CD4-positive, alpha-beta T cell treated with Interferon gamma for 1 hour (primary cell): Measurements from ENCODE around the gene JPT1.

ENCODE experiments used
- DNase-seq: peaks from one replicate; pipeline ENCODE4 v3.0.0-alpha.2; 2020

The JPT1 gene

DNA sequence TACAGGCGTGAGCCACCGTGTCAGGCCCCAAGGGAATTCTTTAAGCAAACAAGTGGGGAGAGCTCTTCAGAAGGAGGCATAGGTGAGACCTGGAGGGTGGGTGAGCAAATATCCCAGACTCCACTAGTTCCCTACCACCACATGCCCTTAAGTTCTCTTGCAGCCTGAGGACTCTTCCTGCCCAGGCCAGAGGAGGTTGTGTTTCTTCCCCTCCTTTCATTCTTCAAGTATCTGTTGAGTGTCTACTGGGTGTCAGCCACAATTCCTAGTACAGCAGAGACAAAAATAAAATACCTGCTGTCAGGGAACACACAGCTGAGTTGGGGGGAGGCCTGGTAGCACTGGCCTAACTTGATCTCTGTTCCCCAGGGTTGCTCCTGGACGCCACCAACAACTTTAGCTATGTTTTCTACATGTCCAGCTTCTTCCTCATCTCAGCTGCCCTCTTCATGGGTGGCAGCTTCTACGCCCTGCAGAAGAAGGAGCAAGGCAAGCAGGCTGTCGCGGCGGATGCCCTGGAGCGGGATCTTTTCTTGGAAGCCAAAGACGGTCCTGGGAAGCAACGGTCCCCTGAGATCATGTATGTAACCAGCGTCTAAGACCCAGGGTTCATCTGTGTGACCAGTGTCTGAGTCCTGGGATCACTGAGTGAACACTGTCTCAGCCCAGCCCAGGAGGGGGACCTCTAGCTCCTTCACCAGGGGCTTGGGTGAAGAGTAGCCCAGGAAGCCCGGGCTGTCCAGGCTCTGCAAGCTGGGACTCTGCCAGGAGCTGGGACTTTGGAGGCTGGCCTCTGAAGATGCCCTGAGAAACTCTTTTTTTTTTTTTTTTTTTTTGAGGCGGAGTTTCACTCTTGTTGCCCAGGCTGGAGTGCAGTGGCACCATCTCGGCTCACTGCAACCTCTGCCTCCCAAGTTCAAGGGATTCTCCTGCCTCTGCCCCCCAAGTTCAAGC, 50.4 kb downstream of the JPT1 start:
- DNase-seq: no peak

DNA sequence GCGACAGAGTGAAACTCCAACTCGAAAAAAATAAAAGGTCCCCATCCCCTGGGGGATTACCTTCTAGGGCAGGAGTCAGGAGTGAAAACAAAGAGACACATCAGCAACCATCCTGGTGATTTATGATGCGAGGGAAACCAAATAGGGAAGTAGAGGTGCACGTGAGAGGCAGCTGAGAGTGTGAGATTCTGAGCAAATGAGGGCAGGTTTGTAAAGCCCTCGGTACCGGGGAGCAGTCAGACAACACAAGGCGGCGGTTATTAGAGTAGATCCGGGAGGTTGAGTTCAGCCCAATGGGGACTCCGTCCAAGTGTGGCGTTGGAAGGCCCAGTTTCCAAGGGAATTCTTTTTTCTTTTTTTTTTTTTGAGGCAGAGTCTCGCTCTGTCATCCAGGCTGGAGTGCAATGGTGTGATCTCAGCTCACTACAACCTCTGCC, 51.9 kb downstream of the JPT1 start:
- DNase-seq: peak; percentile 35

DNA sequence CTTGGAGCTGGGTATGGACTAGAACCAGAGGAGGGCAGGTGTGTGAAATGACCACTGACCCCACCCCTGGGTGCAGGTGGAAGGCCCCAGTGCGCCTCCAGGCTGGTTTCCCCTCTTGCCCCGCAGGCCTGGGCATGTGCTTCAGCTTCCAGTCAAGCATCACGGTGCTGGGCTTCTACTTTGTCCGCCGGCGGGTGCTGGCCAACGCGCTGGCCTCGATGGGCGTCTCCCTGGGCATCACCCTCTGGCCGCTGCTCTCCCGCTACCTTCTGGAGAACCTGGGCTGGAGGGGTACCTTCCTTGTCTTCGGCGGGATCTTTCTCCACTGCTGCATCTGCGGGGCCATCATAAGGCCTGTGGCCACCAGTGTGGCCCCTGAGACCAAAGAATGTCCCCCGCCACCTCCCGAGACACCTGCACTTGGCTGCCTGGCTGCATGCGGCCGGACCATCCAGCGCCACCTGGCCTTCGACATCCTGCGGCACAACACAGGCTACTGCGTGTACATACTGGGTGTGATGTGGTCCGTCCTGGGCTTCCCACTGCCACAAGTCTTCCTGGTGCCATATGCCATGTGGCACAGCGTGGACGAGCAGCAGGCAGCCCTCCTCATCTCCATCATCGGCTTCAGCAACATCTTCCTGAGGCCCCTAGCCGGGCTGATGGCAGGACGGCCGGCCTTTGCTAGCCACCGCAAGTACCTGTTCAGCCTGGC, 54.3 kb downstream of the JPT1 start:
- DNase-seq: no peak

DNA sequence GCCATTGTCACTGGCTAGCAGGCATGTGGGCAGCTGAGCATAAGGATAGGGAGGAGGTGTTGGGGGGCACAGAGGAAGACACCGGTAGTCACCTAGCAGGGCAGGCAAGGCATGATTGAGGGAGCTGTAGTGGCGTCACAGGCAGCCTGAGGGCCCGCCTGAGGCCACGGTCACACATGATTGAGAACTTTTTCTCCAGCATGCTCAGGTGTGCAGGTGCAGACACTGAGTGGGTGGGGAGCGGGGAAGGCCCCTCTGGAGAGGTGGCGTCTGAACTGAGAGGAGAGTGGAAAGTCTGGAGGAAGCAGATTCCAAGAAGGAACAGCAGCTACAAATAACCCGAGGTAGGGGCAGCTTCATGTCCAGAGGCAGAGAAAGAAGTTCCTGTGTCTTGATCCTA, 55.5 kb downstream of the JPT1 start:
- DNase-seq: no peak

DNA sequence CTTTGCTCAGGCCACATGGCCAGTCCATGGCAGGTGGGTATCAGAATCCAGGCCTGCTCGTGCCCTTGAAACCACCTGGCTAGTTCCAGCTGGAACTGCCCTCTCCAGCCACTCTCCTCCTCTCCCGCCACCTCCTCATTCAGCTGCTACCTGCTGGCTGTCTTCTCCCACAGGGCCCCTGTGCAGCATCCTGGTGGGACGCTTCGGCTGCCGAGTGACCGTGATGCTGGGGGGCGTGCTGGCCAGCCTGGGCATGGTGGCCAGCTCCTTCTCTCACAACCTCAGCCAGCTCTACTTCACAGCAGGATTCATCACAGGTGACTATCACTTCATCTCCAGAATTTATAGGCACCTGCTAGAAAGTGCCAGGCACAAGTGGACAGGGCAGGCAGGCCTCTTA, 56.4 kb downstream of the JPT1 start:
- DNase-seq: no peak

DNA sequence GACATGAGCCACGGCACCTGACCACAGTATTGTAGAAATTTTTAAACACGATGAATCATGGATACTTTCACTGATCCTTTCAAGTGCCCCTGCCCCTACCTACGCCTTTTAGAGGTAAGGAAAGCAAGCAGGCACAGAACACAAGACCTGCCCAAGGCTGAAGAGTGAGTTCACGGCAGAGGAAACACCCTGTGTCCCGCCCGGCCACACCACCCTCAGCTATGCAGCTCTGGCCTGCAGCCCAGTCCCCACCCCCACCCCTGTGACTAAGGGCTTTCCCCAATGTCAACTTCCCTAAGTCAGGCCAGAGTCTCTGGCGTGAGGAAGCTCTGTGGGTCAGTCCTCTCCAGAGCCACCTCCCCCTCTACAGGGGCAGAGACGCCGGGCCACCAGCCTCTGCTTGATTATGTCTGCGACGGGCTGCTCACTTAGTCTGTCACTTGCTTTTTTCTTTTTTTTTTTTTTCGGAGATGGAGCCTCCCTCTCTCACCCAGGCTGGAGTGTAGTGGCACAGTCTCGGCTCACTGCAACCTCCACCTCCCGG, 58.2 kb downstream of the JPT1 start:
- DNase-seq: peak; percentile 59

DNA sequence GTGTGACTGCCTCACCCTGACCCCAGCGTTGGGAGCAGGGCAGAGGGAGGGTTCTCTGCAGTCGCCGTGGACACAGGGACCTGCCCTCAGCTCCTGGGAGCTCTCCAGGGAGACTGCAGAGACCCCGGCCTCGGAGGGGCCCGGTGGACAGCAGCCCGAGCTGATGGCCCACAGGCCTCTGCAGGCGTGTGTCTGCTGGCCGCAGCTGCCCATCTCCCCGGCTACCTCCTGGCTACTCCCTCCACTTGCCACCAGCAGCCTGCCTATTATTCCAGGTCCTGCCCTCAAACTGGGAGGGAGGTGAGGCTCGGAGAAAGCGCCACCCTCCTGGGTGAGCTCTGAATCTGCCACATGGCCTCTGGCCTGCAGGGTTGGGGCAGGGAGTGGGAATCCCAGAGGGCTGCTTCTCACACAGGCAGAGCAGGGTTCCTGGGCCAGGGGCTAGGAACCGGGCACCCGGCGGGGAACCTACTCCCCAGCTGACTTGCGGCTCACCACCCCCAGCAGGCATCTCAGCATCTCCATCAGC, 59.4 kb downstream of the JPT1 start:
- no peak for DNase-seq

DNA sequence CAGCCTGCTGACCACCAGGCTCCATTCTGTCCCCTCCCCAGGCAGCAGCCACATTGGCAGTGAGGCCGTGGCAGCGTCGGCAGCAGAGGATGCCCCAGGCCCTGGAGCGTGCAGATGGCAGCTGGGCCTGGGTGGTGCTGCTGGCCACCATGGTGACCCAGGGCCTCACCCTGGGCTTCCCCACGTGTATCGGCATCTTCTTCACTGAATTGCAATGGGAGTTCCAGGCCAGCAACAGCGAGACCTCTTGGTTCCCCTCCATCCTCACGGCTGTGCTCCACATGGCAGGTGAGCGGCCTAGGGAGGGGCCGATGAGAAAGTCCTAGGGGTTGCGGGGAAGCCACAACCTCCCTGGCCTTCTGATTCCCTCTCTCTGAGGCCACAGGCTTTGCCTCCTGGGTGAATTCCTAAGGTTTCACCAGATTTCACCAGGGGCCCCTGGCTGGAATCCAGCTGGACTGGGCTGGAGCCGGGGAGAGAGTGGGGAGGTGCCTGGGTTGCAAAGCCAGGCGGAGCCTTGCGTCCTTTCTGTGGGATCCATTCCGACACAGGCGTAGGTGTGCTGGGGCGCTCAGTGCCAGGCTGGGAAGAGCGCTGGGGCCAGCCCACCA, 60.7 kb downstream of the JPT1 start:
- DNase-seq: no peak

DNA sequence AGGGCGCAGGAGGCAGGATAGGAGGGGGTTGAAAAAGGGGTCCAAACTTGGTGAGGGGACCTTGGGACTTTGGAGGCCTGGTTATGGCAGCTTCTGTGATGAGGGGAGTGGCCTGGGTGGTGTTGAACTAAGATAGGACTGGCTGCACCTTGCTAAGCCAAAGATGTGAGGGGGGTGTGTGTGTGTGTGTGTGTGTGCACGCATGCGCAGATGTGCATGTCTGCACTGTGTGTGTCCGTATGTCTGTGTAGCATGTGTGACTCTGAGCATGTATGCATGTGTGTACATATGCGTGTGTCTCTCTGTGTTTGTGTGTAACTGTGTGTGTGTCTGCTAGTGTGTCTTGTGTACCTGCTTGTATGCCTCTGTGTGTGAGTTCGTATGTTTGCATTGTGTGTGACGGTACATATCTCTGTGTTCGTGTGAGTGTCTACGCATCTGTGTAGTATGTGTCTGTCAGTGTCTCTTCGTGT, 62.4 kb downstream of the JPT1 start:
- no peak for DNase-seq

DNA sequence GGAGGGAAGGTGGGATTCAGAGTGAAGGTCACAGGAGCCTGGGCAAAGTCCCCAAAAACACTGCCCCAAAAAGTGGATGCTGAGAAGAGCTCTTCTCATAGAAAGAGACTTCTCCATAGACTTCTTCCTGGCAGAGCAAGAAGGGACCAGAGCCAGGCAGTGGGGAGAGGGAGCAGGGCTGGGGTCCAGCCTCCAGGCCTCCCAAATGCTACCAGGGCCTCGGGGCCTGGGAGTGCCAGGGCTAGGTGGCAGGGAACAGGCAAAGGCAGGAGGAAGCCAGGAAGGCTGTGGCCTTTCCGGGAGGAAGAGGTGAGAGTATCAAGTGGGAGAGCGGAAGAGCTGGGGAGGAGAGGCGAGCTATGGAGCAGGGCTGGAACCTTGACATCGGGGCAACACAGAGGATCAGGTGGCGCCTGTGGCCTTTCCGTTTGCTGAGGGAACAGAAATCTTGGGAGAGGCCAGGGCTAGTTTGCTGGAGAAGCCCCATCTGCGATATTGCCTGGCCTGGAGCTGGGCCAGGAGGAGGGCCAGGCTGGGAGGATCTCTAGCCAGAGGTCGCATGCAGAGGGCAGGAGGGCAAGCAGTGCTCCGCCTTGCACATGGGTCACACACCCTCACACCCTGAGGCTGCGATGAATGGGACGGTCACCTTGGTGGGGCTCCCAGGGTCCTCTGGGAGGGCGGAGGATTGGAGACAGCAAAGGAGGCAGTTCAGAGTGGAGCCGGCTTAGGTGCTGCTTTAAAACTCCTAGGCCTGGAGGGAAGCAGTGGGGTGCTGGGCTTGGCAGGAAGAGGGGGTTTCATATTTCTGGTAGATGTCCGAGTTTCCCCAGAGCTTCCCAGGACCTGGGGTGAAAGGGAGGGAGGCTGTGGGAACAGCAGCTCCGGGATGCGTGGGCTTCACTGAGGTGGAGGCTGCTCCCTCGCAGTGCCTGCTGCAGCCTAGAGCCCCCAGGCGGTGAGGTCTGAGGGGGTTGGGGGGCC, 63.1 kb downstream of the JPT1 start:
- DNase-seq: no peak

DNA sequence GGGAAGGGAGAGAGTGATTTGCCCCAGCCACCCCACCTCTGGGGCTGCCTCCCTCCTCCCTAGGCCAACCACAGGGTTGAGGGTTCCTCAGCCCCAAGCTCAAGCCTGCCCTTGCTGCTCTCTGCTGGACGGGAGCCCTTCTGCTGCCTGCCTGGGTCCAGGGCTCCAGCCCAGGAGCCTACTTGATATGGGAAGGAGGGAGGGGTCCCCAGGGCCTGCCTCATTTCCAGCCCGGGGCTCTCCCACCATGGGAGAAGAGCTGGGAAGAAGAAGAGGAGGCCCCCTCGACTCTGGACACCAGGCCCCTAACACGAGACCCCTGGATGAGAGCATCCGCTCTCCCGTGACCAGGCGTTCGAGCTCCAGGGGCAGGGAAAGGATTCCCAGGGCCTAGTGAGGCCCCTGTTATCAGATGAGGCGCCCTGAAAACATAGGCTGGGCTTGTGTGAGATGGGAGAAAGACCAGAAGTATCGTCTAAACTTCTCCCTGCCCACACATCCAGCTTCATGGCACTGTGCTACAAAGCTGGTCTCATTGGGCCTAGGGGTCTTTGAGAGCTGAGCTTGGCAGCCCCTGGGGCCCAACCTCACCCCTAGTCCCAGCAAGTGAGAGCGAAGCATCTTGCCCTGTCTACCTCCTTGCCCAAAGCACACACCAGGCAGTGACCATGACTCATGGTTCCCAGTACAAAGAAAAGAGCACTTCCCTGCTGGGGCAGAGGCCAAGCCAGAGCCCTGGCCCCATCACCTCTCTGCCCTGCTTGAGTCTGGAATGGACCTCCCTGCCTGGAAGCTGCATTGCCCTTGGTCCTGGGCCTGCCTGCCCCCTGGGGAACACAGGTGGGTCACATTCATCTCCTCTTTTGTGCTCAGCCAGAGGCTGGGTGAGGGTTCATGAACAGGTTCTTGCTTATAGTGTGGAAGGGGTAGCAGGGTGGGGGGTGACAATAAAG, 65.6 kb downstream of the JPT1 start:
- no peak for DNase-seq

DNA sequence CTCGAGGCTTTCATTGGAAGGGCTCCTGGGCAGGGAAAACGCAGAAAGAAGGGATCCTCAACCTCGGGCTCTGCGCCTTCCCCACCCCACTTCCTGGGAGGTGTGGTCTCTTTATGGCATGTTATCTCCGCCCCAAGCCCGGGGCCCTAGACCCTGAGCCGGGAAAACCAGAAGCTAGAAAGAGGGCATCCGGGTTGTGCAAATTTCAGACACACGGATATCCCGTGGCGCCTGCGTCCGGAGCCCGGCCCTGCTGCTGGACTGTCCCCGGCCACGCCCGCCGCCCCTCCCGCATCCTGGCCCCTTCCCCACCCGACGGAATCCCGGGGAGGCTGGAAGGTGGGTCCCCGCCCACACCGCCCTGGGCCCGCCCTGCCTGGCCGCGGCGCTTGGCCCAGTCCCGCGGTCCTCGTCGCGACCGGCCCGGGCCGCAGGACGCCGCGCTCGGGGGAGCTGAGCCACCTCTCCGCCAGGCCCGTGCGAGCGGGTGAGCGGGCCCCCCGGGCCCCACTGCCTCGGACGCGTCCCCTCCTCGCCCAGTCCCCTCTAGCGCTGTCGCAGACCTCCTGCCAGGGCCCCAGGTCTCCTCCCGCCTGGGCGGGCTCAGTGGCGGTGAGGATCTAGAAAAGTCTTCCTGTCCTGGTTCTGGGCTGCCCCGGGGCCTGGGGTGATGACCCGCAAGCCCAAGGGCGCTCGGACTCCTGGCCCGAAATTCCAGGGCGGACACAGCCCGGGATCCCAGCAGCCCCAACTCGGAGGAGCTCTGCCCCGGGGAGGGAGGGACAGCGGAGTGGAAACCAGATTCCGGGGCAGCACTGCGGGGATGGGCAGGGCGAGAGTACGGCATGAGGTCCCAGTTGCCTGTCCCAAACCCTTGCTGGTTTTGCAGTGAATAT, 66.5 kb downstream of the JPT1 start, which contains the start of gene SLC16A5:
TSS of gene SLC16A5 (plus strand) at position 397 of the 896 bp plus-strand sequence. CDS start 5,683 bp downstream, outside the sequence.
- DNase-seq: peak; percentile 69

DNA sequence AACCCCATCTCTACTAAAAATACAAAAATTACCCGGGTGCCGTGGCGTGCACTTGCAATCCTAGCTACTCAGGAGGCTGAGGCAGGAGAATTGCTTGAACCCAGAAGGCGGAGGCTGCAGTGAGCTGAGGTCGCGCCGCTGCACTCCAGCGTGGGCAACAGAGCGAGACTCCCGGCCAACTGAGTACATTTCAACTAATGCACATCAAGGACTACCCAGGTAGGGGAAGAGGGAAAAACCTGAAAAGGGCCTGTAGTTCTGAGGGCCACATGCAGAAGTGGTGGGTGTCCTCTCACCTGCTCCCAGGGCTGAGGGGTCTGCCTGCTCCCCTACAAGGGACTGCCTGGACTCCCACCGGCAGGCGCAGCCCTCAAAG, 67.1 kb downstream of the JPT1 start:
- no peak for DNase-seq

DNA sequence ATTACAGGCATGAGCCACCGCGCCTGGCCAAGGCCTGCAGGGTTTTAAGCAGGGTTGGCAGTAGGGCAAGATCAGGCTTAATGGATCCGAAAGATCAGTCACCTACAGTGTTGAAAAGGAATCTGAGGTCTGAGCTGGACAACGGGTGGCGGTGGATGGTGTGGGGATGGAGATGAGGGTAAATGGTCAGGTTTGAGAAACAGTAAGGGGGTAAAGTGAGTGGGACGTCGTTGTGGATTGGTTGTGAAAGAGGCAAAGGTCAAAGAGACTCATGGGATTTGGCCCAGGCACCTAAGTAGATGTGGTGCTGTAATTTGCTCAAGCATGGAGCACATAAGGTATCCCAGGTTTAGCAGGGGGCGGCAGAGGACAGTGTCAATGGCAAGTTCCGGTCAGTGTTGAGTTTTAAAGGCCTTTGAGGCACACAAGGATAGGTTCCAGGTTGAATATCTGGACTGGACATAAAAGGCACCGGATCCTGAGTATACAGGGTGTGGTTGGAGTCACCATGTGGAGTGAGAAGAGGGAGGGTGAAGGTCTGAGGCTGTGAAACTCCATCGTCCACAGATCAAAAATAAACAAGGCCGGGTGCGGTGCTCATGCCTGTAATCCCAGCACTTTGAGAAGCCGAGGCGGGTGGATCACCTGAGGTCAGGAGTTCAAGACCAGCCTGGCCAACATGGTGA, 67.7 kb downstream of the JPT1 start:
- no peak for DNase-seq
